Osteocyte (in vitro differentiated cells): ENCODE results near the gene RAB24. TPM values are rescaled to one million over a fixed set of nuclear protein-coding genes. Genes with fewer than 3 reads are reported as not detected.

Source experiments
- DNase-seq: peaks from one replicate; pipeline ENCODE4 v3.0.0; 2021; ENCODE audit warnings: mixed read lengths; ENCODE audit not compliant: unreplicated experiment; ENCODE audit errors: extremely low spot score
- H3K27ac Mint-ChIP-seq: one replicate; pipeline ENCODE4 v1.8.0; 2021; ENCODE audit warnings: mild to moderate bottlenecking, mixed read lengths; ENCODE audit not compliant: unreplicated experiment
- H3K27me3 Mint-ChIP-seq: one replicate; pipeline ENCODE4 v1.8.0; 2021; ENCODE audit warnings: mixed read lengths; ENCODE audit not compliant: unreplicated experiment
- H3K36me3 Mint-ChIP-seq: one replicate; pipeline ENCODE4 v1.8.0; 2021; ENCODE audit warnings: mixed read lengths; ENCODE audit not compliant: unreplicated experiment
- H3K4me1 Mint-ChIP-seq: one replicate; pipeline ENCODE4 v1.8.0; 2021; ENCODE audit warnings: mixed read lengths; ENCODE audit not compliant: unreplicated experiment
- H3K4me3 Mint-ChIP-seq: one replicate; pipeline ENCODE4 v1.8.0; 2021; ENCODE audit warnings: mild to moderate bottlenecking, moderate library complexity, mixed read lengths; ENCODE audit not compliant: unreplicated experiment
- H3K9me3 Mint-ChIP-seq: one replicate; pipeline ENCODE4 v1.8.0; 2021; ENCODE audit warnings: mixed read lengths; ENCODE audit not compliant: unreplicated experiment
- CTCF ChIP-seq: fragments of 200-600 bp; sonication (generic); IDR thresholded peaks from 2 replicates; pipeline ENCODE4 v1.5.0; 2021; ENCODE audit warnings: antibody characterized with exemption, mild to moderate bottlenecking, moderate library complexity
- long read RNA-seq: library from polyadenylated mRNA; unstranded; transcript quantifications from one replicate; pipeline ENCODE4 v2.0.0, GENCODE V29; 2021
- total RNA-seq: library from RNA; stranded (reverse); gene quantifications from 2 replicates; pipeline ENCODE4 v1.2.1, GENCODE V29; 2021

Gene RAB24
- total RNA-seq = 47.8 and 49.5 TPM in 2 replicates
- long read RNA-seq, transcript RAB24-201 (8 exons, 1,311 nt) = major isoform, 82 of 197 reads
- long read RNA-seq, transcript RAB24-204 (9 exons, 1,236 nt) = minor isoform, 19 of 197 reads
- long read RNA-seq, transcript RAB24-206 (7 exons, 1,820 nt) = minor isoform, 52 of 197 reads
- long read RNA-seq, partial matches to known transcripts = 0 of 197 reads
- long read RNA-seq, other reads (novel, unspliced or antisense) = 43 of 197 reads

- Mint-ChIP-seq H3K9me3 (no peaks in the 10 kb centered on the region), H3K4me3 (peak within 1 kb of the TSS; percentile 93), H3K27me3 (no peaks in the 10 kb centered on the region), H3K27ac (peak within 1 kb of the TSS; percentile 95), H3K36me3 (peaks cover 10% of the 10 kb centered on the region), H3K4me1 (peaks cover 50% of the 10 kb centered on the region)
- peak; percentile 41 for TF ChIP-seq CTCF
- DNase-seq = peak; percentile 95
Measured at GRCh38 chr5:177303121-177303924, at the start of gene RAB24, which contains the start of gene PRELID1. Gene RAB24 (minus strand): TSS chr5:177303719. CDS start chr5:177303288, 431 bp downstream. Gene PRELID1 (plus strand): TSS chr5:177303799. CDS start chr5:177303986, 187 bp downstream.

- H3K4me3 Mint-ChIP-seq = peak overlapping the region; percentile 26
- no peak for DNase-seq
- peaks cover 17% of the 10 kb centered on the region for H3K27me3 Mint-ChIP-seq
- no peak overlapping the region for H3K27ac Mint-ChIP-seq
- no peak for TF ChIP-seq CTCF
- peaks cover 24% of the 10 kb centered on the region for H3K4me1 Mint-ChIP-seq
- H3K36me3 Mint-ChIP-seq = no peaks in the 10 kb centered on the region
- no peaks in the 10 kb centered on the region for H3K9me3 Mint-ChIP-seq
Measured at GRCh38 chr5:177353093-177353492, 49.6 kb upstream of the RAB24 start.

- peak; percentile 95 for DNase-seq
- no peak for TF ChIP-seq CTCF
- Mint-ChIP-seq H3K4me1 (peaks cover 28% of the 10 kb centered on the region), H3K27ac (peak within 1 kb of the TSS; percentile 100), H3K27me3 (peaks cover 8% of the 10 kb centered on the region), H3K36me3 (no peaks in the 10 kb centered on the region), H3K9me3 (no peaks in the 10 kb centered on the region), H3K4me3 (peak within 1 kb of the TSS; percentile 98)
Measured at GRCh38 chr5:177351392-177352329, 48.1 kb upstream of the RAB24 start, which contains the start of gene LMAN2. Gene LMAN2 (minus strand): TSS chr5:177351668. CDS start chr5:177351647, 21 bp downstream.

- Mint-ChIP-seq H3K9me3 (no peaks in the 10 kb centered on the region), H3K27me3 (peaks cover 4% of the 10 kb centered on the region), H3K36me3 (no peaks in the 10 kb centered on the region), H3K4me1 (peaks cover 28% of the 10 kb centered on the region), H3K27ac (peak overlapping the region; percentile 100), H3K4me3 (peak overlapping the region; percentile 98)
- DNase-seq = no peak
- no peak for TF ChIP-seq CTCF
Measured at GRCh38 chr5:177350776-177351391, 47.4 kb upstream of the RAB24 start.
